Thyroid gland (tissue), 4 donors: ENCODE data around the gene CNTN2. TPM values are rescaled to one million over a fixed set of nuclear protein-coding genes. Genes with fewer than 3 reads are reported as not detected.

Source experiments
- DNase-seq, 2 donors: peaks; one replicate each; pipeline ENCODE4 v3.0.0-alpha.2; 2019
- H3K27ac ChIP-seq, 3 donors: fragments of 200-600 bp; sonication (generic); 1 replicate in 2 of 3; 2 replicates in 1 of 3; pipeline ENCODE4 v1.5.1; 2016 to 2019; ENCODE audit warnings: mild to moderate bottlenecking in 1 of 3, moderate library complexity in 1 of 3
- H3K27me3 ChIP-seq: fragments of 200-600 bp; sonication (generic); one replicate; pipeline ENCODE4 v1.5.1; 2019
- H3K36me3 ChIP-seq, 2 donors: fragments of 200-600 bp; sonication (generic); one replicate each; pipeline ENCODE4 v1.5.1; 2016 to 2019
- H3K4me1 ChIP-seq, 2 donors: fragments of 200-600 bp; sonication (generic); one replicate each; pipeline ENCODE4 v1.5.1; 2017 to 2019
- H3K4me3 ChIP-seq, 3 donors: fragments of 200-600 bp; sonication (generic); replicated peaks in 1 of 3; 1 replicate in 2 of 3; 2 replicates in 1 of 3; pipeline ENCODE4 v1.5.1; 2016; ENCODE audit warnings: mild to moderate bottlenecking in 1 of 3
- H3K9me3 ChIP-seq: fragments of 200-600 bp; sonication (generic); one replicate; pipeline ENCODE4 v1.5.1; 2017
- POLR2A ChIP-seq, 2 donors: fragments of 450-650 bp; IDR thresholded peaks; one replicate each; pipeline ENCODE4 v1.6.1; 2017; ENCODE audit warnings: antibody characterized with exemption in 2 of 2, mild to moderate bottlenecking in 2 of 2, moderate library complexity in 1 of 2
- WGBS, 2 donors: methylation state at CpG; one replicate each; pipeline ENCODE4 v1.1.5; 2017; 5-methylcytosine and 5-hydroxymethylcytosine counted together
- intact Hi-C: fragments of 100-400 bp; cut with DNase I; formaldehyde crosslinking; loops from one replicate; pipeline ENCODE4 v1.15.1; 2023
- total RNA-seq, 4 donors: library from RNA; depleted of rRNA; stranded (reverse); fragments of >200 nt; gene quantifications; one replicate each; pipeline ENCODE4 v1.2.3, GENCODE V29; 2016
- TF ChIP-seq, protein P1 (sequence below), 6 experiments: fragments of 200-600 bp in 3 of 6; fragments of 450-650 bp in 3 of 6; sonication (generic) in 3 of 6; IDR thresholded peaks; one replicate each; pipeline ENCODE4 v1.5.1; 2016 to 2019; ENCODE audit warnings: antibody characterized with exemption in 6 of 6, mild to moderate bottlenecking in 2 of 6, inconsistent platforms in 1 of 6, moderate library complexity in 1 of 6

The CNTN2 gene
- total RNA-seq, 4 donors from 2014 or later, result 0.20 to 0.45 (median 0.27) TPM; not detected in 1

DNA sequence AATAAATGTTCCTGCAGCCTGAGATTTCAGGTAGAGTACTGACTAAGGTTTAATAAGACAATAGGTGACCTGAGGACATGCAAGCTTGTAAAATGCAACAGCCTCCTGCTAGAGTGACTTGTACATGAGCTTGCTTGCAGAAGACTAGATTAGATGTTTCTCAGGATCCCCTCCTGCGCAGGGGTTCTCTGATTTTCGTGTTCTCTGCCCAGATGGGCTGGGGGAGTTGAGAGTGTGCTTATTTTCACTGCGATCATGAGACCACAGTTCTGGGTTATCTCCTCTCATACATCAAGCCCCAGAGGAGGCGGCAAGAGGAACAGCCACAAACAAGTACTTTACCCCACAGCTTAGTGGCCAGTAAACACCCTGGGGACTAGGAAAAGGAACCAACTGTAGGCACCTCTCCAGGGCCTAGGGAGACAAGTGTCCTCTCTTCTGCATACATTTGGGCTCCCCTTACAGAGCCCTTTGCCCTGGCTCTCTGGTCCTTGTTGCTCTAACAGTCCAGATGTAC, 33.3 kb downstream of the CNTN2 start:
- H3K27ac ChIP-seq, result no peak overlapping the region
- 81 to 90% methylated on average over 4 of the region's 4 CpGs for WGBS, 2 donors
- no peaks in the 10 kb centered on the region for H3K9me3 ChIP-seq
- TF ChIP-seq, protein P1, sequence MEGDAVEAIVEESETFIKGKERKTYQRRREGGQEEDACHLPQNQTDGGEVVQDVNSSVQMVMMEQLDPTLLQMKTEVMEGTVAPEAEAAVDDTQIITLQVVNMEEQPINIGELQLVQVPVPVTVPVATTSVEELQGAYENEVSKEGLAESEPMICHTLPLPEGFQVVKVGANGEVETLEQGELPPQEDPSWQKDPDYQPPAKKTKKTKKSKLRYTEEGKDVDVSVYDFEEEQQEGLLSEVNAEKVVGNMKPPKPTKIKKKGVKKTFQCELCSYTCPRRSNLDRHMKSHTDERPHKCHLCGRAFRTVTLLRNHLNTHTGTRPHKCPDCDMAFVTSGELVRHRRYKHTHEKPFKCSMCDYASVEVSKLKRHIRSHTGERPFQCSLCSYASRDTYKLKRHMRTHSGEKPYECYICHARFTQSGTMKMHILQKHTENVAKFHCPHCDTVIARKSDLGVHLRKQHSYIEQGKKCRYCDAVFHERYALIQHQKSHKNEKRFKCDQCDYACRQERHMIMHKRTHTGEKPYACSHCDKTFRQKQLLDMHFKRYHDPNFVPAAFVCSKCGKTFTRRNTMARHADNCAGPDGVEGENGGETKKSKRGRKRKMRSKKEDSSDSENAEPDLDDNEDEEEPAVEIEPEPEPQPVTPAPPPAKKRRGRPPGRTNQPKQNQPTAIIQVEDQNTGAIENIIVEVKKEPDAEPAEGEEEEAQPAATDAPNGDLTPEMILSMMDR (IDR thresholded peaks at IDR 0.05), result no peak
- TF ChIP-seq POLR2A (IDR thresholded peaks at IDR 0.05), result no peak
- no peaks in the 10 kb centered on the region for H3K27me3 ChIP-seq
- no peaks in the 10 kb centered on the region for H3K36me3 ChIP-seq
- no peak for DNase-seq
- no peak overlapping the region for H3K4me3 ChIP-seq
- intact Hi-C loops, result no loop called here
- H3K4me1 ChIP-seq, result no peaks in the 10 kb centered on the region

DNA sequence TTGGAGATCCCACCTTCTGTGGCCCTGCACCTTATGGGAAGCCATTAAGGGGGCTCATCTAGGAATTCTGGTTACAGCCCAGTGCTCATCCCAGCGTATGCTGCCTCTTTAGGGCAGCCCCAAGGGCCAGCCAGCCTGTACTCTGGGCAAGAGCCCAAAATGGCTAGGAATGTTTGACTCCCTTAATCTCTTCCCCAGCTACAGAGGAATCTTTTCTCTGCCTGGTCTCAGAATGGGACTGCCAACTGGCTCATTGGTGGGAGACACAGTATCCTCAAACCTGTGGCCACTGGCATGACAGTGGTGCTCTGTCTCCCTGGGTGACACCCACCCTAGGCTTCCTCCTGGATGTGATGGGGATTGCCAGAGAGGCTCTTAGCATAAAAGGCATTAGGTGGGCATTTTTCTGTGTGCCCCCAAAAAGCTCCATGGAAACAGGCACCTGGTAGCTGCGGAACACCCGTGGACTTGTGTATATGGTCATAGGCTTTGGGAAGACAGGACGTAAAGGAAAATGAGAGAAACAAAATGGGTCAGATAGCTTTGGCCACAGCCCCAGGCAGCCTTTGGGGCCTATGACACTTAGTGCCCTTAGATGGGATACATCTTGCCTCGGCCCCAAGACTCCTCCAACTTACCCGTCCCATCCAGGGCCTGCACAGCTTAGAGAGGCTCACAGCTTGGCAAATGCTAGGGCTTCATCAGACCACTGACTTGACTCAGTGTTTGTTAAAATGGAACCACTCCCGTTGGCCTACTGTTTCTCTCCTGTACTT, 34.3 kb downstream of the CNTN2 start:
- no peaks in the 10 kb centered on the region for H3K9me3 ChIP-seq
- H3K27me3 ChIP-seq, result no peaks in the 10 kb centered on the region
- intact Hi-C loops, result no loop called here
- DNase-seq, result no peak
- no peak overlapping the region for H3K27ac ChIP-seq
- no peaks in the 10 kb centered on the region for H3K36me3 ChIP-seq
- no peak overlapping the region for H3K4me3 ChIP-seq
- no peaks in the 10 kb centered on the region for H3K4me1 ChIP-seq
- 91 to 95% methylated on average over 6 to 7 of the region's 7 CpGs for WGBS, 2 donors
- no peak for TF ChIP-seq POLR2A (IDR thresholded peaks at IDR 0.05)
- TF ChIP-seq, protein P1 (IDR thresholded peaks at IDR 0.05), result no peak

DNA sequence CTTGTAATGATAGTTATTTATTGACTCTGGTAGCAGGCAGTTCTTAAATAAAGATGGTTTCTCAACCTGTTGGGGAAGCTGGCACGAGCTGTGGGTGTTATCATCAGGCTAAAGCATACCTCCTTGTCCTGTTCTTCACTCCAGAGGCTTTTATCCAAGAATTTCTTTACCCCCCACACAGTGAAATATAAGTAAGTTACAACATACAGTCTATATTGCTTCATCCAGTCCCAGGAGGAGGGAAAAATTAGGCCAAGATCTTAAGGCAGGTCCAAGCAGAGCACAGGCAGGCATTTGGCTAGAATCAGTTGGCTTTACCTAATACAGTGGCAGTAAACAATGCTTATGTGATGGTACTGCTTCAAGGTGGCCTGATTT, 34.9 kb downstream of the CNTN2 start:
- no peak for DNase-seq
- 92 to 94% methylated on average over 1 of the region's 1 CpG for WGBS, 2 donors
- intact Hi-C loops, result no loop called here
- no peaks in the 10 kb centered on the region for H3K9me3 ChIP-seq
- no peak overlapping the region for H3K4me3 ChIP-seq
- H3K36me3 ChIP-seq, result no peaks in the 10 kb centered on the region
- no peaks in the 10 kb centered on the region for H3K4me1 ChIP-seq
- no peaks in the 10 kb centered on the region for H3K27me3 ChIP-seq
- H3K27ac ChIP-seq, result no peak overlapping the region
- no peak for TF ChIP-seq POLR2A (IDR thresholded peaks at IDR 0.05)
- TF ChIP-seq, protein P1 (IDR thresholded peaks at IDR 0.05), result no peak

DNA sequence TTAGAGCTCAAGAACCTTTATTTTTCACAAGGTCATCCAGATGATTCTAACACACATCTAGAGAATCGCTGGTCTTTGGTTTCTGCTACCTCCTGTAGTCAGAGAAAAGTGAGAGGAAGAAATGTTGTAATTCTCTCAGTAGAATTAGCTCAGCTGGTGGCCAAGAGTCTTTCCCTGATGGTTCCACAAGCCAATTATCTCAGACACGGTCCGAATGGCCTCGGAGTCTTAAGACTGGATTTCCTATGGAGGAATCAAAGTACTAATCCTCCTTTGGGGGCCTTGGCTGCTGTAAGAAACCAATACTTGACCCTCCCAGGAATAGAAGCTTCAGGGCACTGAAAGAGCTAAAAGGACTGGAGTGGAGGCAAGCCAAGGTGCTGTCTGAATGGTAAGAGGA, 39.4 kb downstream of the CNTN2 start:
- Histone ChIP-seq H3K27ac (no peak overlapping the region), H3K9me3 (no peaks in the 10 kb centered on the region), H3K27me3 (no peaks in the 10 kb centered on the region), H3K4me1 (no peaks in the 10 kb centered on the region), H3K4me3 (no peak overlapping the region), H3K36me3 (peaks cover 6 to 12% of the 10 kb centered on the region in 2 donors)
- no peak for DNase-seq
- 87 to 91% methylated on average over 4 of the region's 4 CpGs for WGBS, 2 donors
- intact Hi-C loops, result no loop called here
- no peak for TF ChIP-seq POLR2A (IDR thresholded peaks at IDR 0.05)
- TF ChIP-seq, protein P1 (IDR thresholded peaks at IDR 0.05), result no peak

DNA sequence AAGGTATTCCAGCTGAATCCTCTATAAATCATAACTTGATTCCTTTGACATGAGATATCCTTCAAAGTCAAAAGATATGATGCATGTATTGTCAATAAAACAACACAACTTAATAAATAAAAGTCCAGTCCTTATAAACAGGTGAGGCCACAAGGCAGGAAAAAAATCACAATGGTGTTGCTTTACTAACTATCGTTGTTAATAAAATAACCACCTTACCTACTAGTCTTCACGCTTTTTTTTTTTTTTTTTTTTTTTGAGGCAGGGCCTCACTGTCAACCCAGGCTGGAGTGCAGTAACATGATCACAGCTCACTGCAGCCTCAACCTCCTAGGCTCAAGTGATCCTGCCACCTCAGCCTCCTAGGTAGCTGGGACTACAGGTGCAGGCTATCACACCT, 41.3 kb downstream of the CNTN2 start, which contains the start of gene TMEM81:
TMEM81 (minus strand) TSS at position 101 of the 400 bp plus-strand sequence. CDS start 140 bp downstream, outside the sequence.
- no peak for TF ChIP-seq POLR2A (IDR thresholded peaks at IDR 0.05)
- TF ChIP-seq, protein P1 (IDR thresholded peaks at IDR 0.05), result no peak

More for the DNA sequence above, 41.3 kb downstream of the CNTN2 start, which contains the start of gene TMEM81:
- H3K9me3 ChIP-seq, result no peaks in the 10 kb centered on the region
- WGBS, 2 donors, result 93 to 98% methylated on average over 2 of the region's 2 CpGs
- no peak within 1 kb of the TSS for H3K27ac ChIP-seq
- DNase-seq, result no peak
- peaks cover 17 to 27% of the 10 kb centered on the region in 2 donors for H3K36me3 ChIP-seq
- H3K4me3 ChIP-seq, result no peak within 1 kb of the TSS
- no peaks in the 10 kb centered on the region for H3K27me3 ChIP-seq
- intact Hi-C loops, result no loop called here
- H3K4me1 ChIP-seq, result no peaks in the 10 kb centered on the region
